Endothelial cell of umbilical vein (primary cell): ENCODE results near the gene RAB3IL1. TPM values are rescaled to one million over a fixed set of nuclear protein-coding genes. Genes with fewer than 3 reads are reported as not detected.

Experiments
- BruUV-seq: library from RNA; stranded (reverse); fragments of 400-500 nt; replicated peaks from 2 replicates; lab custom pipeline; 2021; lab: Mats Ljungman, UMichigan
- CTCF ChIA-PET: fragments of 300-600, 350-600 bp; sonication (Branson Sonifier 250); formaldehyde crosslinking; loops from one replicate; lab custom pipeline; 2021; ENCODE audit warnings: antibody characterized with exemption, inconsistent platforms; lab: Charles Lee
- POLR2A ChIA-PET: fragments of 300-600, 350-600 bp; sonication (Branson Sonifier 250); formaldehyde crosslinking; loops from one replicate; lab custom pipeline; 2021; ENCODE audit warnings: antibody characterized with exemption, inconsistent platforms; lab: Charles Lee
- DNase-seq: peaks from one replicate; pipeline ENCODE4 v3.0.0-alpha.2; 2011; ENCODE audit warnings: low read depth, low spot score
- FAIRE-seq: peaks from 2 replicates; lab custom pipeline; 2011; peaks lifted over from hg19 to GRCh38; lab: Jason Lieb, UNC
- H2AFZ ChIP-seq: 2 replicates; pipeline ENCODE4 v1.6.0; 2012; ENCODE audit warnings: low read depth, low read length, control low read depth, inconsistent platforms
- H3K27ac ChIP-seq: 2 replicates; pipeline ENCODE4 v1.5.1; 2011; ENCODE audit warnings: low read depth, mild to moderate bottlenecking, control low read depth, low read length, moderate library complexity; ENCODE audit not compliant: insufficient read depth
- H3K27me3 ChIP-seq, 2 experiments: 2 replicates each; pipeline versions ENCODE4 v1.6.0 to v1.6.1; 2011; ENCODE audit warnings: low read length in 2 of 2, mixed read lengths in 1 of 2; ENCODE audit not compliant: control insufficient read depth in 2 of 2, insufficient read depth in 2 of 2
- H3K36me3 ChIP-seq, 2 experiments: 2 replicates in 1 of 2; 3 replicates in 1 of 2; pipeline ENCODE4 v1.5.1; 2011; ENCODE audit warnings: low read length in 2 of 2, mild to moderate bottlenecking in 1 of 2, moderate library complexity in 1 of 2; ENCODE audit not compliant: control insufficient read depth in 2 of 2, insufficient read depth in 2 of 2; ENCODE audit errors: extremely low read depth in 1 of 2
- H3K4me1 ChIP-seq: 3 replicates; pipeline ENCODE4 v1.5.1; 2011; ENCODE audit warnings: mild to moderate bottlenecking, low read length; ENCODE audit not compliant: control insufficient read depth, insufficient read depth; ENCODE audit errors: extremely low read depth
- H3K4me2 ChIP-seq: 2 replicates; pipeline ENCODE4 v1.6.1; 2011; ENCODE audit warnings: low read length, control low read depth, mixed read lengths; ENCODE audit not compliant: insufficient read depth
- H3K4me3 ChIP-seq, 3 experiments: fragments of 200-600 bp in 1 of 3; sonication (generic), shearing (Covaris generic) in 1 of 3; replicated peaks in 1 of 3; 2 replicates each; pipeline ENCODE4 v1.5.1; 2011 to 2016; ENCODE audit warnings: control low read depth in 3 of 3, low read length in 3 of 3, mild to moderate bottlenecking in 2 of 3, inconsistent platforms in 1 of 3, low read depth in 1 of 3, moderate library complexity in 1 of 3; ENCODE audit not compliant: insufficient read depth in 1 of 3
- H3K79me2 ChIP-seq: 2 replicates; pipeline ENCODE4 v1.6.0; 2012; ENCODE audit warnings: low read length, inconsistent platforms; ENCODE audit not compliant: control insufficient read depth, insufficient read depth
- H3K9ac ChIP-seq: replicated peaks from 2 replicates; pipeline ENCODE3; 2011; ENCODE audit warnings: low read length, control low read depth; ENCODE audit not compliant: insufficient read depth; ENCODE audit errors: extremely low read depth
- H3K9me1 ChIP-seq: replicated peaks from 3 replicates; pipeline ENCODE4 v1.6.0; 2011; ENCODE audit warnings: mild to moderate bottlenecking, low read length; ENCODE audit not compliant: control insufficient read depth, insufficient read depth; ENCODE audit errors: extremely low read depth
- H3K9me3 ChIP-seq: replicated peaks from 2 replicates; pipeline ENCODE4 v1.5.1; 2012; ENCODE audit warnings: low read length, inconsistent platforms; ENCODE audit not compliant: control insufficient read depth, insufficient read depth
- H4K20me1 ChIP-seq: replicated peaks from 2 replicates; pipeline ENCODE3; 2011; ENCODE audit warnings: mild to moderate bottlenecking, low read length; ENCODE audit not compliant: control insufficient read depth, insufficient read depth; ENCODE audit errors: extremely low read depth
- EZH2 ChIP-seq: IDR thresholded peaks from 2 replicates; pipeline ENCODE4 v1.6.1; 2012; ENCODE audit warnings: borderline replicate concordance, low read depth, mild to moderate bottlenecking, moderate library complexity, low read length, inconsistent platforms; ENCODE audit not compliant: severe bottlenecking
- FOS ChIP-seq: IDR thresholded peaks from 2 replicates; pipeline ENCODE4 v1.6.1; 2011; ENCODE audit warnings: mild to moderate bottlenecking, low read length, moderate library complexity, borderline replicate concordance; ENCODE audit not compliant: insufficient read depth
- GATA2 ChIP-seq: IDR thresholded peaks from 2 replicates; pipeline ENCODE4 v1.7.0; 2011; ENCODE audit warnings: low read depth, mild to moderate bottlenecking, moderate library complexity, mixed read lengths, low read length; ENCODE audit not compliant: insufficient read length, insufficient read depth
- JUN ChIP-seq: IDR thresholded peaks from 2 replicates; pipeline ENCODE4 v1.6.1; 2011; ENCODE audit warnings: borderline replicate concordance, low read depth; ENCODE audit not compliant: insufficient read length, insufficient read depth
- MYC ChIP-seq: IDR thresholded peaks from one replicate; pipeline ENCODE4 v1.6.1; 2011; ENCODE audit warnings: mild to moderate bottlenecking, low read depth, low read length
- POLR2A ChIP-seq: IDR thresholded peaks from 2 replicates; pipeline ENCODE4 v1.6.1; 2012; ENCODE audit warnings: low read depth, mild to moderate bottlenecking, control low read depth, low read length
- POLR2AphosphoS5 ChIP-seq: IDR thresholded peaks from 2 replicates; pipeline ENCODE4 v1.6.1; 2012; ENCODE audit warnings: low read depth, mild to moderate bottlenecking, control low read depth, low read length, moderate library complexity; ENCODE audit not compliant: insufficient read depth
- dilution Hi-C: fragments of 300-500 bp; cut with MboI; formaldehyde crosslinking; loops from one replicate; pipeline ENCODE4 v1.15.0; 2019; ENCODE audit warnings: low sequenced_read_pairs; ENCODE audit not compliant: extremely low pct_ligation_motif_present
- intact Hi-C: fragments of 100-400 bp; cut with micrococcal nuclease; formaldehyde crosslinking; loops from one replicate; pipeline ENCODE4 v1.10.0; 2022
- polyA plus RNA-seq, 4 experiments: library from polyadenylated mRNA; depleted of rRNA in 3 of 4; stranded (reverse) in 3 of 4; unstranded in 1 of 4; fragments of >200 nt; gene quantifications; 2 replicates each; pipeline versions ENCODE4 v1.2.1 to v1.2.3, GENCODE V29; 2011 to 2012; ENCODE audit warnings: missing spikeins in 1 of 4
- total RNA-seq: library from RNA; stranded (reverse); gene quantifications from 2 replicates; pipeline ENCODE4 v1.2.3, GENCODE V29; 2021
- TF ChIP-seq, protein P1 (sequence below), 2 donors: IDR thresholded peaks; 1 replicate in 1 of 2; 2 replicates in 1 of 2; pipeline ENCODE4 v1.5.1; 2011; ENCODE audit warnings: low read length in 2 of 2, mild to moderate bottlenecking in 2 of 2, moderate library complexity in 2 of 2, control low read depth in 1 of 2, inconsistent platforms in 1 of 2, low read depth in 1 of 2; ENCODE audit not compliant: insufficient read depth in 1 of 2; ENCODE audit errors: extremely low read depth in 1 of 2
- TF ChIP-seq, protein P2 (sequence below): IDR thresholded peaks from 2 replicates; pipeline ENCODE4 v1.6.1; 2011; ENCODE audit not compliant: insufficient read depth, insufficient read length

RAB3IL1 gene
- total and polyA plus RNA-seq, 2 donors (not counting 3 experiments of a cell fraction or from before 2014, with no cell fraction given), result 1.8 to 3.6 TPM

DNA sequence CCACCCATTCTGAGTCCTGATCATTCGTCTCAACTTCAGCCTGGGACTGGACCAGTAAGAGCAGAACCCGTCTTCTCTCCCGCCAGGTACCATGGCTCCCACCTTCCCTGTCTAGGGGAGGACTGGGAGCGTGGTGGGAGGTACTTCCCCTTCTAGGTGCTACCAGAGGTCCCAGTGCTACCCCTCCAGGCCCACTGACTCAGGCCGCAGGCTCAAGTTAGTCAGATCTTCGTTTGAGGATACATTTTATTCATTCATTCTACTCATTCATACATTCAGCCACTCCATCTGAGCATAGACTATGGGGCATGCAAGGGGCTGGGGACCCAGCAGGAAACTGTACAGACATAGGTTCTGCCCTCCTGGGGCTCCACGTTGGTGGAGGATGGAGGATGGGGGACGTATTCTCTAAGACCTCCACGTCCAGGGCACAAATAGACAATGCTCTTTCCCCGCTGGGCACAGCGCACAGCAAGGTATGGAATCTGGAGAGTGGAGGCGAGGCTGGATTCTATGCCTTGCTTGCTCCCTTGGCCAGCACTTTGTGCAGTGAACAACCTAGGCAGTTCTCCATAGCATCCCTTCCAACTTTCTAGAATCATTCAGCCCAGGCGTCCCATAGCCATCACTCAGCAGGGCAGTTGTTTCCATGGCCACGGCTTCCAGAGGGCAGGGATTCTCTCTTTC, 1.0 kb upstream of the RAB3IL1 start:
- Histone ChIP-seq H3K36me3 (no peaks in the 10 kb centered on the region), H3K9me1 (no peaks in the 10 kb centered on the region), H3K27ac (no peak overlapping the region), H2AFZ (no peak overlapping the region), H4K20me1 (no peaks in the 10 kb centered on the region), H3K4me2 (no peak overlapping the region), H3K9ac (no peak overlapping the region), H3K27me3 (peaks cover 11 to 22% of the 10 kb centered on the region in 2 experiments), H3K79me2 (no peaks in the 10 kb centered on the region), H3K4me3 (no peak overlapping the region), H3K4me1 (no peaks in the 10 kb centered on the region), H3K9me3 (no peaks in the 10 kb centered on the region)
- ChIA-PET POLR2A (no interaction called here), CTCF (interaction anchor here (1.2 to 1.3 kb wide), 2 partner anchors 20 to 164 kb away, joined by 3 to 7 read pairs; no protein-coding TSS in a partner anchor)
- no TSS peak for BruUV-seq
- no peak for DNase-seq
- intact Hi-C loops, result no loop called here
- dilution Hi-C loops, result no loop called here
- TF ChIP-seq POLR2AphosphoS5 (no peak), POLR2A (no peak), EZH2 (no peak), JUN (no peak), FOS (no peak), MYC (no peak), GATA2 (no peak)
- TF ChIP-seq, protein P1, sequence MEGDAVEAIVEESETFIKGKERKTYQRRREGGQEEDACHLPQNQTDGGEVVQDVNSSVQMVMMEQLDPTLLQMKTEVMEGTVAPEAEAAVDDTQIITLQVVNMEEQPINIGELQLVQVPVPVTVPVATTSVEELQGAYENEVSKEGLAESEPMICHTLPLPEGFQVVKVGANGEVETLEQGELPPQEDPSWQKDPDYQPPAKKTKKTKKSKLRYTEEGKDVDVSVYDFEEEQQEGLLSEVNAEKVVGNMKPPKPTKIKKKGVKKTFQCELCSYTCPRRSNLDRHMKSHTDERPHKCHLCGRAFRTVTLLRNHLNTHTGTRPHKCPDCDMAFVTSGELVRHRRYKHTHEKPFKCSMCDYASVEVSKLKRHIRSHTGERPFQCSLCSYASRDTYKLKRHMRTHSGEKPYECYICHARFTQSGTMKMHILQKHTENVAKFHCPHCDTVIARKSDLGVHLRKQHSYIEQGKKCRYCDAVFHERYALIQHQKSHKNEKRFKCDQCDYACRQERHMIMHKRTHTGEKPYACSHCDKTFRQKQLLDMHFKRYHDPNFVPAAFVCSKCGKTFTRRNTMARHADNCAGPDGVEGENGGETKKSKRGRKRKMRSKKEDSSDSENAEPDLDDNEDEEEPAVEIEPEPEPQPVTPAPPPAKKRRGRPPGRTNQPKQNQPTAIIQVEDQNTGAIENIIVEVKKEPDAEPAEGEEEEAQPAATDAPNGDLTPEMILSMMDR (IDR thresholded peaks at IDR 0.05; ENCODE audit: extremely low read depth in 1 of 2, insufficient read depth in 1 of 2, low read depth in 1 of 2, low read length in 2 of 2), result no peak
- TF ChIP-seq, protein P2, sequence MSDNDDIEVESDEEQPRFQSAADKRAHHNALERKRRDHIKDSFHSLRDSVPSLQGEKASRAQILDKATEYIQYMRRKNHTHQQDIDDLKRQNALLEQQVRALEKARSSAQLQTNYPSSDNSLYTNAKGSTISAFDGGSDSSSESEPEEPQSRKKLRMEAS, result no peak
- no peak for FAIRE-seq
